CD14-positive monocyte (primary cell): ENCODE data around the gene LRRK2. TPM values are rescaled to one million over a fixed set of nuclear protein-coding genes. Genes with fewer than 3 reads are reported as not detected.

Source experiments
- DNase-seq, 3 donors: peaks; one replicate each; pipeline ENCODE4 v3.0.0-alpha.2; 2011 to 2022
- H2AFZ ChIP-seq: 2 replicates; pipeline ENCODE4 v1.6.0; 2012; ENCODE audit warnings: mild to moderate bottlenecking, low read depth, low read length, inconsistent platforms; ENCODE audit not compliant: insufficient read depth, poor library complexity, severe bottlenecking
- H3K27ac ChIP-seq, 2 donors: 1 replicate in 1 of 2; 2 replicates in 1 of 2; pipeline ENCODE4 v1.5.1; 2012 to 2013; ENCODE audit warnings: low read length in 2 of 2, control low read depth in 1 of 2, inconsistent platforms in 1 of 2, low read depth in 1 of 2, mild to moderate bottlenecking in 1 of 2
- H3K27me3 ChIP-seq, 2 donors: one replicate each; pipeline versions ENCODE4 v1.6.0 to v1.6.1; 2011 to 2013; ENCODE audit warnings: low read length in 2 of 2; ENCODE audit not compliant: control insufficient read depth in 2 of 2, insufficient read depth in 2 of 2
- H3K36me3 ChIP-seq, 2 donors: replicated peaks in 1 of 2; 1 replicate in 1 of 2; 2 replicates in 1 of 2; pipeline versions ENCODE4 v1.5.1 to v1.6.1; 2012 to 2013; ENCODE audit warnings: low read length in 2 of 2, control low read depth in 1 of 2, inconsistent platforms in 1 of 2, mild to moderate bottlenecking in 1 of 2; ENCODE audit not compliant: insufficient read depth in 2 of 2, control insufficient read depth in 1 of 2
- H3K4me1 ChIP-seq, 2 donors: 1 replicate in 1 of 2; 2 replicates in 1 of 2; pipeline versions ENCODE4 v1.5.1 to v1.6.1; 2012 to 2013; ENCODE audit warnings: low read length in 2 of 2, control low read depth in 1 of 2, inconsistent platforms in 1 of 2, mild to moderate bottlenecking in 1 of 2, moderate library complexity in 1 of 2; ENCODE audit not compliant: insufficient read depth in 2 of 2, control insufficient read depth in 1 of 2
- H3K4me2 ChIP-seq: replicated peaks from 2 replicates; pipeline ENCODE3; 2012; ENCODE audit warnings: low read length, moderate library complexity, mild to moderate bottlenecking; ENCODE audit not compliant: poor library complexity, severe bottlenecking; ENCODE audit errors: extremely low read depth
- H3K4me3 ChIP-seq, 3 experiments: fragments of 200-600 bp in 1 of 3; sonication (generic) in 1 of 3; replicated peaks in 1 of 3; 1 replicate in 2 of 3; 2 replicates in 1 of 3; pipeline ENCODE4 v1.5.1; 2011 to 2013; ENCODE audit warnings: low read length in 3 of 3, mild to moderate bottlenecking in 3 of 3, control low read depth in 2 of 3, low read depth in 2 of 3, inconsistent platforms in 1 of 3, moderate library complexity in 1 of 3
- H3K79me2 ChIP-seq: 2 replicates; pipeline ENCODE4 v1.6.0; 2012; ENCODE audit warnings: mild to moderate bottlenecking, control low read depth, inconsistent platforms, low read length, moderate library complexity; ENCODE audit not compliant: insufficient read depth
- H3K9ac ChIP-seq: 2 replicates; pipeline ENCODE4 v1.6.0; 2017; ENCODE audit warnings: low read length, mild to moderate bottlenecking; ENCODE audit not compliant: insufficient read depth, poor library complexity, severe bottlenecking
- H3K9me3 ChIP-seq, 2 donors: replicated peaks in 1 of 2; 1 replicate in 1 of 2; 2 replicates in 1 of 2; pipeline versions ENCODE4 v1.5.1 to v1.6.1; 2012 to 2013; ENCODE audit warnings: low read length in 2 of 2, control low read depth in 1 of 2; ENCODE audit not compliant: control insufficient read depth in 1 of 2, insufficient read depth in 1 of 2
- H4K20me1 ChIP-seq: 2 replicates; pipeline ENCODE4 v1.6.0; 2012; ENCODE audit warnings: mild to moderate bottlenecking, low read length, control low read depth, moderate library complexity; ENCODE audit not compliant: insufficient read depth
- H3K27ac Mint-ChIP-seq, 7 donors: one replicate each; pipeline ENCODE4 v1.8.0; 2020; ENCODE audit warnings: mild to moderate bottlenecking in 7 of 7, mixed read lengths in 7 of 7, moderate library complexity in 6 of 7, inconsistent platforms in 2 of 7
- H3K27me3 Mint-ChIP-seq, 3 donors: one replicate each; pipeline ENCODE4 v1.8.0; 2021 to 2022; ENCODE audit warnings: low read depth in 3 of 3, mild to moderate bottlenecking in 3 of 3, mixed read lengths in 3 of 3, moderate library complexity in 3 of 3, inconsistent platforms in 1 of 3
- H3K36me3 Mint-ChIP-seq, 2 donors: one replicate each; pipeline ENCODE4 v1.8.0; 2020; ENCODE audit warnings: mixed read lengths in 2 of 2, inconsistent platforms in 1 of 2, mild to moderate bottlenecking in 1 of 2
- H3K4me1 Mint-ChIP-seq: one replicate; pipeline ENCODE4 v1.8.0; 2020; ENCODE audit warnings: mild to moderate bottlenecking, mixed read lengths
- H3K4me3 Mint-ChIP-seq, 2 donors: one replicate each; pipeline ENCODE4 v1.8.0; 2020; ENCODE audit warnings: mild to moderate bottlenecking in 2 of 2, mixed read lengths in 2 of 2, moderate library complexity in 1 of 2
- H3K9me3 Mint-ChIP-seq, 7 donors: one replicate each; pipeline ENCODE4 v1.8.0; 2020 to 2022; ENCODE audit warnings: mixed read lengths in 7 of 7, mild to moderate bottlenecking in 6 of 7, moderate library complexity in 6 of 7, inconsistent platforms in 2 of 7
- CTCF ChIP-seq: fragments of 200-600 bp; IDR thresholded peaks from one replicate; pipeline ENCODE4 v1.8.0; 2022; ENCODE audit warnings: antibody characterized with exemption, mild to moderate bottlenecking
- WGBS: methylation state at CpG from one replicate; pipeline ENCODE4 v1.1.5; 2013; ENCODE audit warnings: missing lambda C conversion rate; ENCODE audit not compliant: insufficient coverage; 5-methylcytosine and 5-hydroxymethylcytosine counted together
- intact Hi-C, 2 donors: fragments of 100-400 bp; cut with micrococcal nuclease; formaldehyde crosslinking; loops; one replicate each; pipeline versions ENCODE4 v1.15.0 to v1.15.1; 2023
- polyA plus RNA-seq, 3 donors: library from polyadenylated mRNA; depleted of rRNA in 1 of 3; unstranded in 2 of 3; stranded (reverse) in 1 of 3; fragments of 300-500 nt in 2 of 3; fragments of >200 nt in 1 of 3; fragmentation: Illumina TruSeq in 2 of 3; gene quantifications; 1 replicate in 2 of 3; 2 replicates in 1 of 3; pipeline ENCODE4 v1.2.3, GENCODE V29; 2012 to 2021

The LRRK2 gene
- polyA plus RNA-seq, 3 donors = 47.7 to 67.2 (median 47.9) TPM

GRCh38 chr12:40212566-40212965, 12.2 kb upstream of the LRRK2 start:
- TF ChIP-seq CTCF = no peak
- peaks cover 0 to 9% (median 4%) of the 10 kb centered on the region in 7 donors for H3K9me3 Mint-ChIP-seq

GRCh38 chr12:40215982-40216381, 8.8 kb upstream of the LRRK2 start:
- intact Hi-C loops = no loop called here
- Mint-ChIP-seq H3K4me1 (peaks cover 35% of the 10 kb centered on the region), H3K27ac (peak overlapping the region; percentile 56 to 96 (median 92)), H3K27me3 (peaks cover 0 to 2% (median 0%) of the 10 kb centered on the region in 3 donors), H3K4me3 (no peak overlapping the region), H3K9me3 (peaks cover 0 to 8% (median 4%) of the 10 kb centered on the region in 7 donors), H3K36me3 (peaks cover 0 to 8% of the 10 kb centered on the region in 2 donors)
- Histone ChIP-seq H3K9ac (no peak overlapping the region), H4K20me1 (no peaks in the 10 kb centered on the region), H3K36me3 (no peaks in the 10 kb centered on the region), H3K4me1 (peaks cover 39 to 51% of the 10 kb centered on the region in 2 donors), H3K4me3 (peak overlapping the region in 1 of 3 experiments; percentile 47), H3K27ac (peak overlapping the region; percentile 53 to 77), H2AFZ (no peak overlapping the region), H3K4me2 (peak overlapping the region; percentile 48), H3K9me3 (peaks cover 0 to 2% of the 10 kb centered on the region in 2 donors), H3K79me2 (peaks cover 18% of the 10 kb centered on the region), H3K27me3 (no peaks in the 10 kb centered on the region)
- peak; percentile 24 to 67 (median 62) for DNase-seq
- WGBS = no CpG with 5 or more reads among the region's 1 CpG
- no peak for TF ChIP-seq CTCF

More at GRCh38 chr12:40212566-40212965, 12.2 kb upstream of the LRRK2 start:
- Mint-ChIP-seq H3K27ac (no peak overlapping the region), H3K4me3 (no peak overlapping the region), H3K36me3 (peaks cover 0 to 2% of the 10 kb centered on the region in 2 donors), H3K4me1 (peaks cover 52% of the 10 kb centered on the region), H3K27me3 (no peaks in the 10 kb centered on the region)
- H3K36me3 ChIP-seq = no peaks in the 10 kb centered on the region
- no peaks in the 10 kb centered on the region for H4K20me1 ChIP-seq
- no peak overlapping the region for H3K9ac ChIP-seq
- no CpG with 5 or more reads among the region's 2 CpGs for WGBS
- no peaks in the 10 kb centered on the region for H3K27me3 ChIP-seq
- H3K27ac ChIP-seq = no peak overlapping the region
- H3K9me3 ChIP-seq = peaks cover 0 to 2% of the 10 kb centered on the region in 2 donors
- no peak overlapping the region for H2AFZ ChIP-seq
- no peak overlapping the region for H3K4me3 ChIP-seq
- intact Hi-C loops = no loop called here
- H3K4me2 ChIP-seq = no peak overlapping the region
- no peak for DNase-seq
- no peaks in the 10 kb centered on the region for H3K79me2 ChIP-seq
- H3K4me1 ChIP-seq = peaks cover 57 to 68% of the 10 kb centered on the region in 2 donors
